Stimulated activated CD8-positive, alpha-beta memory T cell treated with anti-CD3 and anti-CD28 coated beads, Interleukin-15, amount 100 ng/mL, for 1 hour (primary cell): ENCODE results near the gene GPC2.

Source experiments
- DNase-seq: peaks from one replicate; pipeline ENCODE4 v3.0.0-alpha.2; 2020; ENCODE audit warnings: low read depth

GPC2 gene

DNA sequence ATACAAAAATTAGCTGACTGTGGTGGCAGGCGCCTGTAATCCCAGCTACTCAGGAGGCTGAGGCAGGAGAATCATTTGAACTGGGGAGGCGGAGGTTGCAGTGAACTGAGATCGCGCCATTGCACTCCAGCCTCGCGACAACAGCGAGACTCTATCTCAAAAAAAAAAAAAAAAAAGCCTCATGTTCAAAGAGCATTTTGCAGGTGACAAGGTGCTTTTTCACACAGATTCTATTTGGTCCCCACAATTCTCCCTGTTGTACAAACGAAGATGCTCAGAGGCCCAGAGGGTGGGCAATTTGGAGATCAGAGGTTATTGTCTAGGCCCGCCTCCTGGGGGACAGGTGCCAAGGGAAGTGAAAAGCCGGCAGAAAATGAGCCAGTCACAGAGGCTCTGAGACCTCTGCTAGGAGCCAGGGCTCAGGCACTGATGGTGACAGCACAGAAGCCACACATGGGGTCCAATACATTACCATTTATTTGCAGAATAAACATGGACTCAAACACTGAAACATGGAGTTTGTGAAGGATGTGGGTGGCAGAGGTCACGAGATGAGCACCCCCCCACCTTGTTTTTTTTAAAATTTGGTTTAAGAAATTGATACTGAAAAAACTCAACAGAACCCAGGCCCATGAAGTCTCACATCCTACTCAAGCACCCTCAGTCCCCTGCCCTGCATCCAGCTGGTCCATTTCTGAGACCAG lies 7.9 kb downstream of the GPC2 start:
- no peak for DNase-seq

DNA sequence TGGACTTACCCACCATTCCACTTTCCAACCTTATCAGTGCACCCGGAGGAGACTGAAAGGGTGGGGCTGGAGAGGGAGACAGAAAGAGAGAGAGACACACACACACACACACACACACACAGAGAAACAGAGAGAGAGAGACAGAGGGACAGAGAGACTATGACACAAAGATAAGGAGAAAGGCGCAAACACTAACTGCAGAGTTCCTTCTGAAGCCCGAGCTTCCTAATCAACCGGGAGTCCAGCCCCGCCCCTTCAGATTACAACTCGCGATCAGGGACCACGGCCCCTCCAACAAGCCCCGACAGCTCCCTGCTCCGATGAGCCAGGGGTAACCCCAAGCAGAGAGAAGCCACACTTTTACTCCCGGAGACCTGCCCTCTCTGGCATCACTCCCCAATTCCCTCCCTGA lies 9.3 kb downstream of the GPC2 start:
- no peak for DNase-seq

DNA sequence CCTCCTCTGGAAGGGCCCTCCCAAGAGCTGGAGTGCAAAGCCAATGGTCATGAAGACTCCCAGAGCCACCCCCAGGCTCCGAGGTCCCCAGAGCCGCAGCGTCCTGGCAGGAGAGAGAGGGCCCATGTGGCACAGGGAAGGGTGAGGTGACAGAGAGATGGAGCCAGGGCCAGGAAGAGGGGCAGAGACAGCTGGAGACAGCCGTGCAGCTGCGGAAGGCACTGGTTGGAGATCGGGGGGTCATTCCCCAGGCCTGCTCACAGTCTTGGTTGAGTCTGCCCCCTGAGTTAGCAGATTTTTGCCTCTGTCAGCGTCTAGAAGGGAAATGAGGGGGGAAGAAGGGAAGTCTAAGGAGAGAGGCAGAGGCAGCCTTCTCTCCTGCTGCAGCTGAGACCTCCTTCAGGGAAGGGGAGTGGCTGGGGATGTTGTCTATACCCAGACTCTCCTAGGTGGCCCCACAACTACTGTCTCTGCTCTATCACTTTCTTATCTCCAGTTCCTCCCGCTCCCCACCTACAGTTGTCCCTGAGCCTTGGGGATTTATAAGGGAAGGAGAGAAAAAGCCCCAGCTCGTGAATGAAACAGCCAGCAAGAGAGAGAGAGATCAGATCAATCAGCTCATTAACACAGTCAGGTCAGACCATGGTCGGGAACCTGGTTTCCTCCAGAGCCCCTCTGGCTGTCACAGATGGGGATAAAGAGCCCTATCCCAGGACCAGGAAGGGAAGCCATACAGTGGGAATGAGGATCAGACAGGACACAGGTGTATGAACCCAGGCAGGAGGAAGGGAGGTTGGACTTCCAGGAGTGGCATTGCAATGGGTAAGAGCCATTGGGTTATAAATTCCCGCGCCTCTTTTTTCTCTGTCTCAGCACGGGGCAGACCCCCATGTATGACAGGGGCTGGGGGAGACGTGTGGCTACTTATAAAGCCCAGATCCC lies 9.9 kb downstream of the GPC2 start:
- no peak for DNase-seq

DNA sequence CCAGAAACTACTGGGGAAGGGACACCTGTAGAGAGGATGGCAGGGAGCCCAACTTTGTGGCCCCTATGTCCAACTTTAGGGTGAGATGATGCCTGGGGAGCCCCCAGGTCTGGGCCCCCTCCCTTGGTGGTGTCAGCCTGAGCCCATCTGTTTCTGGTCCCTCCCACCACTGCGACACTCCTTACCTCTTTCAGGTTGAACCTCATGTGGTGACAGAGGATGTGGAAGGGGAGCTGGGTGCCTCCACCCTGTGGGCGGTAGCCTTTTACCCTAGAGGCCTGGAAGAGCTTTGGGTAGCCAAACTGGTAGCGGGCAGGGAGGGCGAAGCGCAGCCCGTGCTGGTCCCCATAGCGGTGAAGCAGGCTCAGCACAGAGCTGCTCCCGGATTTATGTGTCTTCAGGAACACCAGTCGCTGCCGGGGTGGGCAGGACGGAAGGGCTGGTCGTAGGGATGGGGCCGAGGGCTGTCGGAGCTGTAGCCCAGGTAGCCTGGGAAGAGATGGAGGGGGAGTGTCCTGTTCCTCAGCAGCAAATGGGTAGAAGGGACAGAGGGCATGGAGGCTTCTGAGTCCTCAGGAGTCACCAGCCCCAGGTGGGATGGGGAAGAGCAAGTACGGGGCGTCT lies 10.8 kb downstream of the GPC2 start:
- DNase-seq = no peak

DNA sequence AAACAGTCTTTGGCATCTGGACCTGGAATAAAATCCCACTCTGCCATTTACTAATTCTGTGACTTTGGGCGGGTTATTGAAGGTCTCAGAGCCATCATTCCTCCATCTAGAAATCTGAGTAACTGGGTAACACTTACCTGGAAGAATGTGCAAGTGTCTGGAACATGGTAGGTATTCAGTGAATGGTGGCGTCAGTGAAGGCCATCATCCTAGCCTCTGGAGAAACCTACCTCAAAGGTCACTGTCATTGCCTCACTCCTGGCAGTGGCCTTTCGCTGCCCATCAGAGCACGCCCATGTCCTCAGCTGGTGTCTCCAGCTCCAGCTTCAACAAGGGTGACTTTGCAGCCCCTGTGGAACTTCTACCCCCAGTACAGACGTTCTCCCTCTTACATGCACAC lies 13.3 kb downstream of the GPC2 start:
- no peak for DNase-seq

DNA sequence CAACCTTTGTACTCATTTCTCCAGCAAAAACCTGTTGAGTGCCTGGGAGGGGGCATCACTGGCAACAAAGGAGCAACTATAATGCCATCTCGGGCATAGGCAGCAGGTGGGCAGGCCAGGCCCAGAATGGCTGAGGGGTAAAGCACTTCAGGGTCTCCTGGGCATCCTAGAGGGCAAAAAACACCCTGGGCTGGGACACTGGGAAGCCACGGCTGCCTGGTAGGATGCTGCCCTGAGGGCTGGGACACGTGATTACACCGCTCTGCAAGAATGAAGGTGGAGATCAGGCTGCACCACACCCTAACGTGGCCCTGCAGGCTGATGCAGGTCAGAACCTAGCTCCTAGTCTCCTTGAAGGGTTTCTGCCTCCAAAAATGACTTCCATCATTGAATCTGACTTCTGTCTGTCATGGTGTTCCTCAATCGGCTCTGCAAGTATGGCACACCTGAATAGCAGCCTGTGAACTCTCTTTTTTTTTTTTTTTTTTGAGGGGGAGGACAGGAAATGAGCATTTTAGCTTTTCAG lies 14.1 kb downstream of the GPC2 start:
- DNase-seq = no peak

DNA sequence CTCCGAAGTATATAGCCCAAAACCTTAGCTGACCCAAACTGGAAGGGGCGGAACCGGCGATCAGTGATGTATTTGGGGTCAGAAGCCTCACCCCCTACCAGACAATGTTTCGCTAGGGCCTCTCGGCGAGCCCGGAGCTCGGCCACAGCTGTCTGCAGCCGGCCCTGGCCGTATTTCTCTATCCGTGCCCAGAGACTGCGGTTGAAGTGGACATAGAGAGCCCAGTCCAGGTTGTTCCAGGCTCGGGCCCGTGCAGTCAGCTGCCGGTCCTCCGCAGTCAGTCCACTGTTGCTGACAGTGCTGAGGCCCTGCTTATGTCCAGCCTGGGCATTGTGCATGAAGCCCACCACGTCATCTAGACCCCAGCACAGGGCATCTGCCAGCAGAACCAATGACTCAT lies 17.1 kb downstream of the GPC2 start:
- no peak for DNase-seq

DNA sequence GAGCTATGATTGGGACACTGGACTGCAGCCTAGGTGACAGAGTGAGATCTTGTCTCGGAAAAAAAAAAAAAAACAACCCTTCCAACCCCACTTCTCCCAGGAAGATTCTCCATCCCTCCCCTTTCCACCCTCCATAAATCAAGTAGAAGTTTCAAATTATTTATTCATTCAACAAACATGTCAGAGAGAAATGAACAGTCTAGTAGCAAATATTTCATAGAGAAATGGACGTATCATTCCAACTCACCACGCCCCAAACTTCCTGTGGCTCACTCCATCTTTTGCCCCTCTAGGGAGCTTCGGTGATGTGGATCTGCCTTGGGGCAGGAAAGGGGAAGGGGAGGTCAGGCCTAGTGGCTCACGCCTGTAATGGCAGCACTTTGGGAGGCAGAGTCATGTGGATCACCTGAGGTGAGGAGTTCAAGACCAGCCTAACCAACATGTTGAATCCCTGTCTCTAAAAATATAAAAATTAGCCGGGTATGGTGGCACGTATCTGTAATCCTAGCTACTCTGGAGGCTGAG lies 18.0 kb downstream of the GPC2 start:
- no peak for DNase-seq

DNA sequence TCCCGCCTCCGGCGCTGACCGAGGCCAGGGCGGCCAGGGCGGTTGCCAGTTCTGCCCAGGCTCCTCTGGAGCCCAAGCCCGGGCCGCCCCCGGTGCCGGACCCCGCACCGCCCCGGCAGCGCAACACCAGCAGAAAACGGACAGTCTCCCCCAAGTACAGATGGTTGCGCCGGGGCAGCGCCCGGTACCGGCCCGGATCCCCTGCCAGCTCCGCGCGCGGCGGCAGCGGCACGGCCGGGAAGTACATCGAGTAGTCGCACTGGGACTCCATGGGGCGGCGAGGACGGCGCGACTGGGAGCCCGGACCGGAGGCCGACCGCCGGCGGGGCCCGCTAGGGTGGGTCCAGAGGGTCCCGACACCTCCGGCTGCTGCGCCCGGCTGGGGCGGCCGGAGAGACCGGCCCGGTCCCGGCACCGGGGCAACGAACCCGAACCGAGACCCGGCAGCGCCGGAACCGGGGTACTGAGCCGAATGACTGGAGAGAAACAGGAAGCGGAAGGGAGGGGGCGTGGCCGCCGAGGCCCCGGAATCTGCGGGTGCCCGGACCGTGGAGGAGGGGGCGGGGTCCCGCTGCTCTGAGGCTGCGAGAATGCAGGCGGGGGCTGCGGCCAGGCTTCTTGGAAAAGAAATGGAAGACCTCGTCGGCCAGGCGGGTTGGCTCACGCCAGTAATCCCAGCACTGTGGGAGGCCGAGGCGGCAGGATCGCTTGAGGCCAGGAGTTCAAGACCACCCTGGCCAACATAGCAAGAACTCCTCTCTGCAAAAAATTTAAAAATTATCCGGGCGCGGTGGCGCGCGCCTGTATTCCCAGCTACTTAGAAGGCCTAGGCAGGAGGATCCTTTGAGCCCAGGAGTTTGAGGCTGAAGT lies 18.7 kb downstream of the GPC2 start, which contains the start of gene TRAPPC14:
Gene TRAPPC14 (minus strand): TSS at position 495 of the 870 bp plus-strand sequence. CDS start 224 bp downstream, at position 271.
- DNase-seq = peak; percentile 86

DNA sequence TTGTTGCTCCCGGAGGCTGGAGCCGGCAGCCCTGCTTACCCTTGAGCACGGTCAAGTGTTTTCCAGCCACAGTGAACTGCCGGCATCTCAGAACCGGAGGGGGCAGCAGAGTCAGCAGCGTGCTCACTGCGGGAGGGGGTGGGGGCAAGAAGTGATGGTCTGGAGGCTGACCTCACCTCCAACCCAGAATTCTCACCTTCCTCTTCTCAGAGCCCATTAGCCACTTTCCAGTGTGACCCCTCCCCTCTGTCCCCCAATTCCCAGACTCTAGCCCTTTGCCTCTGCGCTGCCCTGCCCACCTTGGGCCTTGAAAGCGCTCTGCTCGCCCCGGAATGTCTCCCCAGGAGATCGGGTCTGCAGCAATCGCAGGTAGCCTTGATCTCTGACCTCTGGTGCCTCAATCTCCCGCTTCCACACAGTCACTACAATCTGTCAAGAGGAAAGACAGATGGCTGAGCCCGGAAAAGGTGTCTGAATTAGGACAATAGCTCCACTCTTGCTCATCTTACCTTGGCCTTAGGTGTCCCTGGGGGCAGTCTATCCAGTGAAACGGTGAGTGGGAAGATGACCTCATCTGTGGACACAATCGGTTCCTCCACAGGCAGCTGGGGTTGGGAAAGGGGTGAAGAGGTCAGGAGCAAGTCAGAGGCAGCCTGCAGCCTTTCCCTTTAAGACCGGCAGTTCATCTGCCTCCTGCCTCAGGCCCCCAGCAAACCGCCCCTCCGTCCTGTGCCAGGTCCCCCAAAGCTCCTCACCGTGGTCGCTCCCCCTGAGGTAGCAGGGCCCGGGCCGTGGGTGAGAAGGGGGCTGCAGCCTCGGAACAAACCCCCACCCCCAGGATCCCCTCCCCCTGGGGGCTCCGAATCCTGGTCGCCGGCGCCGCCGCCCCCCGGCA lies 19.6 kb downstream of the GPC2 start:
- DNase-seq = no peak

DNA sequence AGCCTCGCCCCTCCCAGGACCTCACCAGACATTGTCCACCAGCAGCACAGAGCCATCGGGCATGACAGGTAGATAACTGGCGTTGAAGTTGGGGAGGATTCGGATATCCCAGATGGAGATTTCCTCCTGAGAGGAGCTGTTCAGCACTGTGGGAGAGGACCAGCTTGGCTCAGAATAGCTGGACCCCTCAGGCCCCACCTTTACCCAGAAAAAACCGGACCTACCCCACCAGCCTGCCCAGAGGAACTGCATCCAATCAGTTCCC lies 20.2 kb downstream of the GPC2 start:
- DNase-seq = no peak

DNA sequence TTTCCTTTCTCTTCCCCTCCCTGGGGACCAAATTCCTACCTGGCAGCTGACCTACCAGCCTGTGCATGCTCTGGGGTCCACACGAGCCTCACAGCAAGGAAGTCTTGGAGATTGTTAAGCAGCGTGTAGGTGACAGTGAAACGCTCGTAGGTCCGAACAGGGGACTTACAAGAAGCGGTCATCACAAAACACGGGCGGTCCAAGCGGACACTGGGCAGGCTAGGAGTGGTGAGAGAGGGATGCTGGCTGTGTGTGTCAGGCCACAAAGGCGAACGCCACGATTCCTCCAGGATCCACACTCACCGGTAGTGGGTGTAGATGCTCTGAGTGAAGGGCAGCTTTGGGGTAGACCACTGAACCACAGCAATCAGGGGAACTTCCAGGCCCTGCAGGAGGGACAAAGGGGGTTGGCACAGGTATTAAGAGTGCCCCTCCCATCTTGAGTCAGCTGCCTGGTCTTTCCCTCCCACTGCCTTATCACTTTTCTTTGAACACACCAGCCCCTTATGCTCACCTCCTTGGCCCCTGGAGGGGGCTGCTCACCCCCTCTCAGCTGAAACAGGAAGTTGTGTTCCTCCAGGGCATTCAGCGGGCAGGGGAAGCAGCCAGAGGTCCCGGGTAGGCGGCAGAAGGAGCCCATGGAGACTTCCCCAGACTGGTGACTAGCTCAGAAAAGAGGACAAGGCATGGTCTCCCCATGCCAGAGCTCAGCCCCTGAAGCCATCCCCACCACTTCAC lies 20.7 kb downstream of the GPC2 start:
- DNase-seq = no peak

DNA sequence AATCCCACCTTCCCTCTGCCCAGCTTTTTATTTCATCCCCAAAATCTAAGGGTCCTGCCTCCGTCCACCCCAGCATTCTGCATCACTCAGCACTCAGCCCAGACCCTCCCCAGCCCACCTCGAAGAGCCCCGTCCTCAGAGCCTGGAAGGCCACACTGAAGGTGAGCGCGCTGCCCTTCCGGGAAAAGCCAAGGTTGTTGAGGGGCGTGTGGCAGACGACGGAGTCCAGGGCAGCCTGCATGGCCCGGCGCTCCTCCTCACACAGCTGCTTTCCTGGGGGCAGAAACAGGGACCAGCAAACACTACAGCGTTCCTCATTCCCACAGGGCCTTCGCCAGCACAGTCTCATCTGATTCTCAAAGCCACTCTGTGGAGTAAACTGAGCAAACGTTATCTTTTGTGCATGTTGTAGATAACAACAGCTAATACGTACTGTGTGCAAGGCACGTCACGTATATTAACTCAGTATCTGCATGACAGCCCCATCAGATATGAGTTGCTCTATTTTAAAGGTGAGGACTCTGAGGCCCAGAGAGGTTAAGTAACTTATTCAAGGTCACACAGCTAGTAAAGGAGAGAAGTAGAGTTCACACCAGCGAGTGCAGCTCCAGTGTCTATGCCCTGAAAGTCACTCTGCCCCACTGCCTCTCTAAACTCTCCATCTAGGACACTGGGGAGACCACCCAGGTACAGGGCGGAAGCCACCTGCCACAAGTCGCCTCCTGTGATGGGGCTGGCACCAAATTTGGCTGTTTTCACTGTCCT lies 21.4 kb downstream of the GPC2 start:
- no peak for DNase-seq

DNA sequence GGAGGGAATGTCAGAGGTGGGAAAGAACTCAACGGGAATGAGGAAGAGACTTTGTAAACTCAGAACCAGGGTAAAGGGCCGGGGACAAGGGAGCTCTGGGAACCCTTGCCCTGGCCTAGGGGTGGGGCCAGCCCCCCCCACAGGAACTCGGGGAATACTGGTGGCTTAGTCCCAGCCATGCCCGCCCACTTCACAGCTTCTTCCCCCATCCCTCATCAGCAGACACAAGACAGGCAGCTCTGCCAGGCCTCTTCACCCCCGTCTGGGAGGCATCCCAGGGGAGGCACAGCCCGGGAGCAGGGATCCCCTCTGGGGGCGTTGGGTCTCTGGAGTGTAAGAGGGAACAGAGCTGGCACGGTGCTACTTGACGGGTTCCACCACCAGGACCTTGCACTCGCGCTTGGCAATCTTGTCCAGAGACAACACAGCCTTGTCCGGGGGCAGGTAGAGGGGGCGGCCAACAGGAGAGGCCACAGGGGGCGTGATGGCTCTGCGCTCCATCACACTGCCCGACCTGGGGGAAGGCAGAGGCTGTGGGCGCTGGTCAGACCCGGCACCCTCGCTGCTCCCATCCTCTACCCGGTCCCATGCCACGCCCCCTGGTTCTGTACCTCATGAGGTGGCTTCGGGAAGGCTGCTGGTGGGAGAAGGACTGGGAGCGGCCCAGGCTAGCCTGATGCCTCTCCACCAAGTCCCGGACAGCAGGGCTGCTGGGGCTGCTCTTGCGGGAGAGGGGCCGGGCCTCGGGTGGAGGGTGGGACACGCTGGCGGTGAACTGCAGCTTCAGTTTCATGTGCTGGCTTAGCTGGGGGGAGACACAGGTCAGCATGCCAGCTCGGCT lies 22.3 kb downstream of the GPC2 start:
- DNase-seq = no peak

DNA sequence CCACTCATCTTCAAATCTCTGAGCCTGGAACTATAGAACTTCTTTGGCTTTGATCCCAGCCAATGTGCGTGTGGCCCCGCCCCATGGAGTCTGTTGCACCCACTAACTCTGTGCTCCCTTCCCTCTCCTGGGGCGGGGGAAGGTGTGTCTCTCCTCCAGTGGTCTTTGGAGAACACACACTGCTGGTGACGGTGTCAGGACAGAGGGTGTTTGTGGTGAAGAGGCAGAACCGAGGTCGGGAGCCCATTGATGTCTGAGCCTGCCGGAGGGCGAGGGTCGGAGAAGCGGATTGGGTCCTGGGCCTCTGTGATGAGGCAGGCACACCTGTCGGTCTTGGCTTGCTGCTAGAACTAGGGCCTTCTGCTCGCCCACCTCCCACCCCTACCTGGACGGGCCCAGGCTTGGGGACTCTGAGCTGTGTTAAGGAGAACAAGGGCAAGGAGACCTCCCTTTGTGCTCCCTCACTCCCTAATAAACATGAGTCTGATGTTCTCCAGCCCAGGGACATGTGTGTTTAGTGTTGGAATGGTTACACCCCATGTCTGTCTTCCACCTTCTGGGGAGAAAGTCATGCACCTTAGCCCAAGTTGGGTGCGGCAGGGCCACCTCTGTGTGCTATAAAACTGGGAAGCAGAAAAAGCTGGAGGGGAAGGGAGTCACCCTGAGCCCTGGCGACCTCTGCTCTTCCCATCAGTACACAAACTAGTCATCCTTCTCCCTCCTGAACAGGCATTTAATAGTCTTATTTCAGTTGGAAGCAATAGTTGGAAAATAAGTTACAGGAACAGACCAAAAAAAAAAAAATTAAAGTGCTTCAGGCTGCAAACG lies 23.3 kb downstream of the GPC2 start:
- no peak for DNase-seq

DNA sequence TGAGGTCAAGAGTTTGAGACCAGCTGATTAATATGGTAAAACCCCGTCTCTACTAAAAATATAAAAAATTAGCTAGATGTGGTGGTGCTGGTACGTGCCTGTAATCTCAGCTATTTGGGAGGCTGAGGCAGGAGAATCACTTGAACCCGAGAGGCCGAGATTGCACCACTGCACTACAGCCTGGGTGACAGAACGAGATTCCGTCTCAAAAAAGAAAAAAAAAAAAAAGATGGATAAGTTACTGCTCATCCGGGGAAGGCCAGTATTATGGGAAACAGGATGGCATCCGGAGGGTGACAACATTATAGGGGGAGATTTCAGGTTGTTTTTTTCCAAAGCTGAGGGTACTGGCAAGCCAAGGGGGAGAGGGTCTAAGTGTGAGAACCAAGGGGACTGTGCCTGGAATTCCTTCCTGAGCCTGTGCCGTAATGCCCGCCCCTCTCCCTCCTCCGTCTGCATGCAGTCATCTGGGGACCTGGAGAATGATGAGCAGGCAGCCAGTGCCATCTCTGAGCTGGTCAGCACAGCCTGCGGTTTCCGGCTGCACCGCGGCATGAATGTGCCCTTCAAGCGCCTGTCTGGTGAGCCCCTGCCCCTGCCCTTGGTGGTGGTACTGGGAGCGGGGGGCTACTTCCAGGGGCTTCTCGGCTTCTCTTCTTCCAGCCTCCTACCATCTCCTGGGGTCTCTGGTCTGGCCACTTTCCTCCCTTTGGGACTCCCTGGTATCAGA lies 24.1 kb downstream of the GPC2 start:
- no peak for DNase-seq

DNA sequence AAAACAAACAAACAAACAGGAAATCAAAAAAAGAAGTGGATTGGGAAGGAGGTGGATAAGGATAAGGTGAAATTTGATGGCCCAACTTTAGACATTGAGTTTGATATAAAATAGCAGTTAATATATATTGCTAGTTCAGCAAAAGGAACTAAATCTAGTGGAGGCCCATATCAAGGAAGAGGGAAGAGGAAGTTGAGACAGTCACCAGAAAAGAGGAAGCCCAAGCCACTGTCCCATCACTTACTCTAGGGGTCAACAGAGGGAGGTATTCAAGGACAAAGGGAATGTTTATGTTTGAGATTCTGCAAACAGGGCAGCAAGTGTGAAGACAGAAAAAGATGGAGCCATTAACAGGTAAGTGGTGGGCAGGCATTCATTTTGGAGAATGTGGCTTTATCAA lies 24.8 kb downstream of the GPC2 start:
- DNase-seq = no peak
